ENCODE data around the gene MIEF1.

Gene MIEF1

GRCh38 chr22:39556970-39557841 is 55.1 kb downstream of the MIEF1 start:
- peaks cover 0 to 7% of the 10 kb centered on the region in 2 donors for H3K4me1 ChIP-seq (ENCODE audit: control insufficient read depth in 1 of 2, insufficient read depth in 2 of 2, low read length in 2 of 2)
- peaks cover 37% of the 10 kb centered on the region for H3K27me3 ChIP-seq (ENCODE audit: low read depth, low read length)
- no peaks in the 10 kb centered on the region for H3K9me3 ChIP-seq (ENCODE audit: control insufficient read depth in 1 of 2, low read length in 2 of 2)
- H3K27ac ChIP-seq (ENCODE audit: low read length) = no peak overlapping the region
- H3K4me3 ChIP-seq (ENCODE audit: low read depth in 1 of 2, low read length in 2 of 2) = peak overlapping the region in 1 of 2 donors; percentile 34
- H3K36me3 ChIP-seq (ENCODE audit: control insufficient read depth in 1 of 2, insufficient read depth in 2 of 2, low read length in 2 of 2) = no peaks in the 10 kb centered on the region

DNA sequence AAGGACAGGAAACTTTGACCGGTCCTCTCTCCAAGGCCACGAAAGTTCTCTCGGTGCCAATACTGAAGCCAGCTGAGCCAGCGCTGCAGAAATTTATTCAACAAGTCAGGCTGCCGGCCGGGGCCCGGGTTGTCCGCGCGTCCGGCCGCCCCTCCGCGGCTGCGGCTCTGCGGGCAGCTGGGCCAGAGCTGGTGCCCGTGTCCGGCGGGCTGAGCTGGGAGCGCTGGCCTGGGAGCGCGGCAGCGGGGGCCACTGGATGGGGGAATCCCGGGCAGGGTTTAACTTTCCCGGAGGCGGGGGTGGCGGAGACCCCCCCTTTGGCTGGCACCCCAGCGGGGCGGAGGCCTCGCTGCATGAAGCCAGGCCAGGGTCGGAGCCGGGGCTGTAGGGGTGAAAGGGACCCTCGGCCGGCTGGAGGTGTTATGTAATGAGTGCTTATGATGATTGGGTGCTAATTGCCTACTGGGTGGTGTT is 56.2 kb downstream of the MIEF1 start:
- no peak overlapping the region for H3K27ac ChIP-seq (ENCODE audit: low read length)
- peak overlapping the region in 1 of 2 donors; percentile 6 for H3K4me3 ChIP-seq (ENCODE audit: low read depth in 1 of 2, low read length in 2 of 2)
- H3K27me3 ChIP-seq (ENCODE audit: low read depth, low read length) = peaks cover 31% of the 10 kb centered on the region
- no peaks in the 10 kb centered on the region for H3K36me3 ChIP-seq (ENCODE audit: control insufficient read depth in 1 of 2, insufficient read depth in 2 of 2, low read length in 2 of 2)
- H3K9me3 ChIP-seq (ENCODE audit: control insufficient read depth in 1 of 2, low read length in 2 of 2) = no peaks in the 10 kb centered on the region
- H3K4me1 ChIP-seq (ENCODE audit: control insufficient read depth in 1 of 2, insufficient read depth in 2 of 2, low read length in 2 of 2) = peaks cover 0 to 7% of the 10 kb centered on the region in 2 donors

- no peaks in the 10 kb centered on the region for H3K9me3 ChIP-seq (ENCODE audit: control insufficient read depth in 1 of 2, low read length in 2 of 2)
- no peak overlapping the region for H3K27ac ChIP-seq (ENCODE audit: low read length)
- H3K4me1 ChIP-seq (ENCODE audit: control insufficient read depth in 1 of 2, insufficient read depth in 2 of 2, low read length in 2 of 2) = peaks cover 0 to 7% of the 10 kb centered on the region in 2 donors
- H3K27me3 ChIP-seq (ENCODE audit: low read depth, low read length) = peaks cover 31% of the 10 kb centered on the region
- no peak overlapping the region for H3K4me3 ChIP-seq (ENCODE audit: low read depth in 1 of 2, low read length in 2 of 2)
- H3K36me3 ChIP-seq (ENCODE audit: control insufficient read depth in 1 of 2, insufficient read depth in 2 of 2, low read length in 2 of 2) = no peaks in the 10 kb centered on the region
Observed at GRCh38 chr22:39558950-39559349, 56.9 kb downstream of the MIEF1 start.

DNA sequence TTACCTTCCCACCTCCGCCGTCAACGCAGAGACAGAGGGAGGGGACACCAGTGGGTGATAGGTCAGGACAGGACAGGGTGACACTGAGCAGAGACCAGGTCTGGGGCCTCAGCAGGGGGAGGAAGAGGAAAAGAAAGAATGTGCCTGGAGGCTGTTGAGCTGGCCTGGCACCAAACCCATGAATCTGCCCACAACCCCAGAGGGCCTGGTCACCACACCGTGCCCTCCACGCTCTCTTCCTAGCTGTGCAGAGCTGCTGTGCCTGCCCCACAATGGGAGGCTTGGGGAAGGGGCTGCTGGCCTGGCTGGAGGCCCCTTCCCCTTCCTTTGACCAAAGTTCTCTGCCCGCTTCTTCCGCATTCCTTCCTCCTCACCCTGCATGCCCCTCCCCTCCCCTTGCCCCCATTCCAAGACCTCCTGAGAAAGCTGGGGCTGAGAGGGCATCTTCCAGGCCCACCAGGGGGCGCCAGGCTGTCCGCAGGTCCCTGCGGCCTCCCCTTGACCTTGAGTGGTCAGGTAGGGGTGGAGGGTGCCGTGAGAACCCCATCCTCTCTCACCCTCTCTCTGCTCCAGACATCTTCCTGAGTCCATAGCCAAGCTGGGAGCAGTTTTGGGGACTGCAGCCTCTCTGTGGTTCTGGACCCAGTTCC is 57.5 kb downstream of the MIEF1 start:
- H3K4me1 ChIP-seq (ENCODE audit: control insufficient read depth in 1 of 2, insufficient read depth in 2 of 2, low read length in 2 of 2) = peaks cover 0 to 7% of the 10 kb centered on the region in 2 donors
- no peaks in the 10 kb centered on the region for H3K9me3 ChIP-seq (ENCODE audit: control insufficient read depth in 1 of 2, low read length in 2 of 2)
- H3K27ac ChIP-seq (ENCODE audit: low read length) = no peak overlapping the region
- H3K4me3 ChIP-seq (ENCODE audit: low read depth in 1 of 2, low read length in 2 of 2) = no peak overlapping the region
- peaks cover 31% of the 10 kb centered on the region for H3K27me3 ChIP-seq (ENCODE audit: low read depth, low read length)
- no peaks in the 10 kb centered on the region for H3K36me3 ChIP-seq (ENCODE audit: control insufficient read depth in 1 of 2, insufficient read depth in 2 of 2, low read length in 2 of 2)

GRCh38 chr22:39560127-39560526 is 58.0 kb downstream of the MIEF1 start:
- Histone ChIP-seq H3K36me3 (ENCODE audit: control insufficient read depth in 1 of 2, insufficient read depth in 2 of 2, low read length in 2 of 2) (no peaks in the 10 kb centered on the region), H3K9me3 (ENCODE audit: control insufficient read depth in 1 of 2, low read length in 2 of 2) (no peaks in the 10 kb centered on the region), H3K27ac (ENCODE audit: low read length) (no peak overlapping the region), H3K27me3 (ENCODE audit: low read depth, low read length) (peaks cover 31% of the 10 kb centered on the region), H3K4me1 (ENCODE audit: control insufficient read depth in 1 of 2, insufficient read depth in 2 of 2, low read length in 2 of 2) (peaks cover 0 to 7% of the 10 kb centered on the region in 2 donors), H3K4me3 (ENCODE audit: low read depth in 1 of 2, low read length in 2 of 2) (no peak overlapping the region)

DNA sequence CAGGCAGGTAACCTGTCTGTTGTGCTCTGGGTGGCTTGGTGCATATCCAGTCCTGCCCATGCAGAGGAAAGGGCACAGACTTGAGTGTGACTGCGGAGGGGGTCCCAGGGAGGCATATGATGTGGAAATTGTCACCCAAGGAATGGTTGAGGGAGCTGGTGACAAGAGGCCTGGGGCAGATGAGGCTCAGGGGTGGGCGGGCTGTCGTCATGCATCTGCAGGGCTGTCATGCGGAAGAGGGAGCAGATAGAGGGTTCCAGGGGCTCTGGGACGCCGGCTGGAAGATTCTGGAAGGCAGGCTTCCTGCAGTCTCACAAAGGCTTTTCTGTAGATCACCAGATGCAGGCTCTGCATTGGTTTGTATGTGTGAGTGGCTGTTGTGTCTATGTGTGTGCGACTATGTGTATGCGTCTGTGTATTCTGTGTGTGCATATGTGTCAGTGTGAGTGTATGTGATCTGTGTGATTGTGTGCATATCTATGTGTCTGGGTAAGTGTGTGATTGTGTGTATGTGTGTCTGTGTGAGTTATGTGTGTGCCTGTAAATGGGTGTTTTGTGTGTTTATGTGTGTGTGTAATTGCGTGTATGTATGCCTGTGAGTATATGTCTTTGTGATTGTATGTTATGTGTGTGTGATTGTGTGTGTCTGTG is 60.9 kb downstream of the MIEF1 start:
- Histone ChIP-seq H3K9me3 (ENCODE audit: control insufficient read depth in 1 of 2, low read length in 2 of 2) (no peaks in the 10 kb centered on the region), H3K27ac (ENCODE audit: low read length) (no peak overlapping the region), H3K36me3 (ENCODE audit: control insufficient read depth in 1 of 2, insufficient read depth in 2 of 2, low read length in 2 of 2) (no peaks in the 10 kb centered on the region), H3K4me1 (ENCODE audit: control insufficient read depth in 1 of 2, insufficient read depth in 2 of 2, low read length in 2 of 2) (peaks cover 0 to 7% of the 10 kb centered on the region in 2 donors), H3K4me3 (ENCODE audit: low read depth in 1 of 2, low read length in 2 of 2) (no peak overlapping the region), H3K27me3 (ENCODE audit: low read depth, low read length) (peaks cover 22% of the 10 kb centered on the region)

GRCh38 chr22:39563571-39564428 is 61.7 kb downstream of the MIEF1 start:
- Histone ChIP-seq H3K4me3 (ENCODE audit: low read depth in 1 of 2, low read length in 2 of 2) (no peak overlapping the region), H3K4me1 (ENCODE audit: control insufficient read depth in 1 of 2, insufficient read depth in 2 of 2, low read length in 2 of 2) (no peaks in the 10 kb centered on the region), H3K36me3 (ENCODE audit: control insufficient read depth in 1 of 2, insufficient read depth in 2 of 2, low read length in 2 of 2) (no peaks in the 10 kb centered on the region), H3K27me3 (ENCODE audit: low read depth, low read length) (peaks cover 15% of the 10 kb centered on the region), H3K9me3 (ENCODE audit: control insufficient read depth in 1 of 2, low read length in 2 of 2) (no peaks in the 10 kb centered on the region), H3K27ac (ENCODE audit: low read length) (no peak overlapping the region)

- Histone ChIP-seq H3K27ac (ENCODE audit: low read length) (no peak overlapping the region), H3K36me3 (ENCODE audit: control insufficient read depth in 1 of 2, insufficient read depth in 2 of 2, low read length in 2 of 2) (no peaks in the 10 kb centered on the region), H3K9me3 (ENCODE audit: control insufficient read depth in 1 of 2, low read length in 2 of 2) (no peaks in the 10 kb centered on the region), H3K27me3 (ENCODE audit: low read depth, low read length) (peaks cover 3% of the 10 kb centered on the region), H3K4me3 (ENCODE audit: low read depth in 1 of 2, low read length in 2 of 2) (no peak overlapping the region), H3K4me1 (ENCODE audit: control insufficient read depth in 1 of 2, insufficient read depth in 2 of 2, low read length in 2 of 2) (no peaks in the 10 kb centered on the region)
Observed at GRCh38 chr22:39565414-39565944, 63.4 kb downstream of the MIEF1 start.

GRCh38 chr22:39567135-39567946 is 65.3 kb downstream of the MIEF1 start:
- no peaks in the 10 kb centered on the region for H3K9me3 ChIP-seq (ENCODE audit: control insufficient read depth in 1 of 2, low read length in 2 of 2)
- H3K27ac ChIP-seq (ENCODE audit: low read length) = no peak overlapping the region
- H3K4me1 ChIP-seq (ENCODE audit: control insufficient read depth in 1 of 2, insufficient read depth in 2 of 2, low read length in 2 of 2) = no peaks in the 10 kb centered on the region
- H3K27me3 ChIP-seq (ENCODE audit: low read depth, low read length) = peaks cover 6% of the 10 kb centered on the region
- H3K36me3 ChIP-seq (ENCODE audit: control insufficient read depth in 1 of 2, insufficient read depth in 2 of 2, low read length in 2 of 2) = no peaks in the 10 kb centered on the region
- no peak overlapping the region for H3K4me3 ChIP-seq (ENCODE audit: low read depth in 1 of 2, low read length in 2 of 2)

Data from muscle layer of duodenum (tissue), 2 donors.